GM21717 (cell line): ENCODE measurements around the gene WARS2.

ENCODE experiments used
- ATAC-seq: cut with Tn5 transposase; IDR thresholded peaks from one replicate; pipeline ENCODE4 v1.9.1; 2021; ENCODE audit warnings: mild to moderate bottlenecking, moderate library complexity; ENCODE audit not compliant: unreplicated experiment

WARS2 gene

DNA sequence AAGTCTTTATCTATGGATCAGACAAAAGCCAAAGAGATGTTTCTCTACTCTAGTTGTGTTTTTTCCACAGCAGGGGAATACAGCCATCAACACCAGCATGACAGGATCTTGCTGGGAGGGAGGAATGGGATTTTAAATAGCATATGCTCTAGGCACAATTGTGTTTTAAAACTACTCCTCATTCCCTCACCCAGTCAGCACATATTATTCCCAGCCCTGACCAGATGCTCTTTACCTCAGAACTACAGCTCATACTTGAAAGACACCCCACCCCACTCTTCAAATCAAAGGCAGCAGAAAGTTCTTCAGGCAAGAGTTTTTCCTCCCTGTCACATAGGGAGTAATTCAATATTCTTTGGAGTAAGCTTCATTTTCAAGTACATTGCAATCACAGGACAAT lies 106.1 kb downstream of the WARS2 start:
- no peak for ATAC-seq

GRCh38 chr1:119032986-119033385 lies 107.5 kb downstream of the WARS2 start:
- ATAC-seq: no peak

DNA sequence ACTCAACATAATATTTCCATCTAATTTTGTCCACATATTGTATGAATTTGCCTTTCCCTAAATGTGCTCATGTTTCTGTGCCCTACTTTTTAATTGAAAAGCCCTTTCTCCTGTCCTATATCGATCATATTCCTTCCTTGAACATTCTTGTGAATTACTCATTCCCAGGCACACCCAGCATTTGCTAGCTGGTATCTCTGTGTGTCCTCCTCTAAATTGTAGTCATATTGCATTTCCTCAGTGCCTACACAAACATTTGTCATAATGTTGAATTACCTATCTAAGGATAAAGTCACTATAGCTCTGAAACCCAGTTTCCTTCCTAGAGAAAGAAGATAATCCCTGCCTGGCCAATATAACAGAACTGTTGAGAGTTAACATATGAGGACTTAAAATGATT lies 112.7 kb downstream of the WARS2 start:
- ATAC-seq: no peak

GRCh38 chr1:119026956-119027355 lies 113.5 kb downstream of the WARS2 start:
- ATAC-seq: no peak

DNA sequence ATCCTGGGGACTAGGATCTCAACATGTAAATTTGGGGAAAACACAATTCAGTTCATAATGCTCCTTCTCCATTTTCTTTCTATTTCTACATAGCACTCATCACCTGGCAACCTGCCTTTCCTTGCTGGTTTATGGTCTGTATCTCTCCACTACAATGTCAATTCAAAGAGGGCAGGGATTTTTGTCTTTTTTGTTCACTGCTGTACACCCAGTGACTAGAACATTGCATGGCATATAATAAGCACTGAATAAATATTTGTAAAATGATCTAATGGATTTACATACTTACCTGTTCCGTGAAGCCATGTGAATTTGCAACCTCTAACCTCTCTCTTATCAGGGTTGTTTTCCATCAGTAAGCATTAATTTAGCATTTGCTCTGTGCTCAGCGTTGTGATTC lies 124.9 kb downstream of the WARS2 start:
- no peak for ATAC-seq

GRCh38 chr1:119012383-119012782 lies 128.1 kb downstream of the WARS2 start:
- no peak for ATAC-seq

- ATAC-seq: no peak
Measured at GRCh38 chr1:119011706-119012105, 128.7 kb downstream of the WARS2 start.

- ATAC-seq: no peak
Measured at GRCh38 chr1:119011116-119011515, 129.3 kb downstream of the WARS2 start.

GRCh38 chr1:119010201-119010600 lies 130.3 kb downstream of the WARS2 start:
- no peak for ATAC-seq

DNA sequence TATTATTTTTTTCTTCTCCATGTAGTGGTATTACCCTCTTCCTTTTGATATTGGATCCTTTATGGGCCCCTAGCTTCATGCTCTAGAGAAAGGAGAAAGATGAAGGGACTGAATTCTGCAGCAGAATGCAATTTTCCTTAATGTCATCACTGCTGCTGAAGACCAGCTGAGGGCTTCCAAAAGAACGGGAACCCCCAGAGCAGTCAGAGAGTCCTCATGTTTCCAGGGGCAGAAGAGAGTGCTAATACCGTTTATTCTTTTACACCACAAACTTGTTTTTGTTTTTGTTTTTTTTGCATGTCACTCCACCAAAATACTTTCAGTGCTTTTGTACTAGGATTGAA lies 131.2 kb downstream of the WARS2 start:
- no peak for ATAC-seq

GRCh38 chr1:119008483-119009311 lies 131.8 kb downstream of the WARS2 start:
- no peak for ATAC-seq

GRCh38 chr1:119007670-119008482 lies 132.6 kb downstream of the WARS2 start:
- ATAC-seq: no peak

GRCh38 chr1:119007339-119007669 lies 133.1 kb downstream of the WARS2 start:
- no peak for ATAC-seq

GRCh38 chr1:119006406-119007279 lies 133.8 kb downstream of the WARS2 start:
- ATAC-seq: no peak

- no peak for ATAC-seq
Measured at GRCh38 chr1:119005724-119006405, 134.6 kb downstream of the WARS2 start.

GRCh38 chr1:119004781-119005180 lies 135.7 kb downstream of the WARS2 start:
- no peak for ATAC-seq

- no peak for ATAC-seq
Measured at GRCh38 chr1:119004129-119004527, 136.3 kb downstream of the WARS2 start.

- no peak for ATAC-seq
Measured at GRCh38 chr1:119003413-119004128, 136.9 kb downstream of the WARS2 start.

GRCh38 chr1:119002028-119002686 lies 138.3 kb downstream of the WARS2 start:
- no peak for ATAC-seq
